ENCODE results near the gene AWAT2. TPM values are rescaled to one million over a fixed set of nuclear protein-coding genes. Genes with fewer than 3 reads are reported as not detected.

The AWAT2 gene
- total RNA-seq (2014; rRNA removed; shearing (Covaris generic)) = not detected in 2 replicates
- polyA plus RNA-seq (2016; fragmentation: Nextera tagmentation; extraction: Ambion mirVana) = not detected in 2 replicates

- in situ Hi-C loops (cut with MboI) = no loop called here
- no peaks in the 10 kb centered on the region for H3F3A ChIP-seq (ENCODE audit: insufficient read depth)
- H3K4me3 ChIP-seq = no peak within 1 kb of the TSS
- no peaks in the 10 kb centered on the region for H3K9me2 ChIP-seq (ENCODE audit: insufficient read depth)
- no peaks in the 10 kb centered on the region for H3K36me3 ChIP-seq (ENCODE audit: low read depth)
- no peaks in the 10 kb centered on the region for H3K79me2 ChIP-seq (ENCODE audit: insufficient read depth)
- no peak within 1 kb of the TSS for H3K27ac ChIP-seq
- no peak for TF ChIP-seq EZH2phosphoT487 (IDR thresholded peaks at IDR 0.05; ENCODE audit: insufficient read depth, low read depth)
- no peak for TF ChIP-seq EZH2 (IDR thresholded peaks at IDR 0.05; ENCODE audit: insufficient read depth, poor library complexity, severe bottlenecking)
- H3K9me3 ChIP-seq (ENCODE audit: low read depth) = no peaks in the 10 kb centered on the region
- H3K4me2 ChIP-seq (ENCODE audit: unreplicated experiment) = no peak within 1 kb of the TSS
- no peak for DNase-seq
- H3K4me1 ChIP-seq (ENCODE audit: insufficient read depth) = peaks cover 9% of the 10 kb centered on the region
- H3K27me3 ChIP-seq (replicated peaks; ENCODE audit: insufficient read depth) = no peaks in the 10 kb centered on the region
- no peaks in the 10 kb centered on the region for H4K20me1 ChIP-seq (ENCODE audit: insufficient read depth)
- H3K9ac ChIP-seq = no peak within 1 kb of the TSS
- no peak within 1 kb of the TSS for H2AFZ ChIP-seq
- WGBS, 2 experiments (ENCODE audit: low coverage in 1 of 2, low lambda C conversion rate in 2 of 2, missing lambda C conversion rate in 2 of 2) = 89% methylated on average over 4 of the region's 4 CpGs
These were observed at the start of gene AWAT2 for GRCh38 chrX:70049925-70050324. Gene AWAT2 (minus strand): TSS chrX:70049938. CDS start chrX:70049932, 6 bp downstream.

DNA sequence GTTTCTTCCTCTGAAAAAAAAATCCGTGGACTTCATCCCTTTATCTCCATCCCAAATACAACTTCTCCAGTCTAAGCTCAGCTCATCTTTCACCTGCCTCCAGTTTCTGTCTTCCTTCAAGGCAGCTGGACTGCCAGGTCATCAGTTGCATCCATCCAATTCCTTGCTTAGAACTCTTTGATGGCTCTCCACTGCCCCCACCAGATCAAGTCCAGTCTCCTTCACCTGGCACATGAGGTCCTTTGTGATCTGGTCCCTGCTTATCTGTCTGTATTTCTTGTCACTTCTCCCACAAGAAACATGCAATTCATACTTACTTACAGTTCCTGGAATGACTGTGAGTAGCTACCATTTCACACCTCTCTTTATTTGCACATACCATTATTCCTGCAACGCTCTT is 46.3 kb upstream of the AWAT2 start:
- peak; percentile 16 for DNase-seq
- in situ Hi-C loops (cut with MboI) = loop anchor here (10.0 to 25.0 kb wide), 2 partner anchors 61 to 559 kb away; no protein-coding TSS in a partner anchor
- no peaks in the 10 kb centered on the region for H3K27me3 ChIP-seq (replicated peaks; ENCODE audit: insufficient read depth)
- H4K20me1 ChIP-seq (ENCODE audit: insufficient read depth) = no peaks in the 10 kb centered on the region
- no peaks in the 10 kb centered on the region for H3K36me3 ChIP-seq (ENCODE audit: low read depth)
- H3K4me2 ChIP-seq (ENCODE audit: unreplicated experiment) = no peak overlapping the region
- 66 to 72% methylated on average over 2 of the region's 2 CpGs for WGBS, 2 experiments (ENCODE audit: low coverage in 1 of 2, low lambda C conversion rate in 2 of 2, missing lambda C conversion rate in 2 of 2)
- no peak overlapping the region for H3K4me3 ChIP-seq
- H3K79me2 ChIP-seq (ENCODE audit: insufficient read depth) = no peaks in the 10 kb centered on the region
- H3K9me3 ChIP-seq (ENCODE audit: low read depth) = no peaks in the 10 kb centered on the region
- no peaks in the 10 kb centered on the region for H3F3A ChIP-seq (ENCODE audit: insufficient read depth)
- no peaks in the 10 kb centered on the region for H3K4me1 ChIP-seq (ENCODE audit: insufficient read depth)
- H3K9ac ChIP-seq = no peak overlapping the region
- TF ChIP-seq EZH2 (IDR thresholded peaks at IDR 0.05; ENCODE audit: insufficient read depth, poor library complexity, severe bottlenecking) = no peak
- no peak for TF ChIP-seq EZH2phosphoT487 (IDR thresholded peaks at IDR 0.05; ENCODE audit: insufficient read depth, low read depth)
- H3K9me2 ChIP-seq (ENCODE audit: insufficient read depth) = no peaks in the 10 kb centered on the region
- H2AFZ ChIP-seq = no peak overlapping the region
- H3K27ac ChIP-seq = no peak overlapping the region

GRCh38 chrX:70092247-70092646 is 42.5 kb upstream of the AWAT2 start:
- H3K79me2 ChIP-seq (ENCODE audit: insufficient read depth) = no peaks in the 10 kb centered on the region
- H3K9me2 ChIP-seq (ENCODE audit: insufficient read depth) = no peaks in the 10 kb centered on the region
- TF ChIP-seq EZH2phosphoT487 (IDR thresholded peaks at IDR 0.05; ENCODE audit: insufficient read depth, low read depth) (no peak), EZH2 (IDR thresholded peaks at IDR 0.05; ENCODE audit: insufficient read depth, poor library complexity, severe bottlenecking) (no peak)
- no peak overlapping the region for H3K27ac ChIP-seq
- H3F3A ChIP-seq (ENCODE audit: insufficient read depth) = peaks cover 7% of the 10 kb centered on the region; the same call in 1 of the 2 replicates
- no peaks in the 10 kb centered on the region for H4K20me1 ChIP-seq (ENCODE audit: insufficient read depth)
- no peaks in the 10 kb centered on the region for H3K27me3 ChIP-seq (replicated peaks; ENCODE audit: insufficient read depth)
- in situ Hi-C loops (cut with MboI) = loop anchor here (10.0 to 25.0 kb wide), 2 partner anchors 57 to 555 kb away; no protein-coding TSS in a partner anchor
- H3K4me2 ChIP-seq (ENCODE audit: unreplicated experiment) = no peak overlapping the region
- H2AFZ ChIP-seq = no peak overlapping the region
- no peak overlapping the region for H3K9ac ChIP-seq
- no peak overlapping the region for H3K4me3 ChIP-seq
- H3K9me3 ChIP-seq (ENCODE audit: low read depth) = no peaks in the 10 kb centered on the region
- H3K36me3 ChIP-seq (ENCODE audit: low read depth) = no peaks in the 10 kb centered on the region
- peaks cover 22% of the 10 kb centered on the region for H3K4me1 ChIP-seq (ENCODE audit: insufficient read depth)
- WGBS, 2 experiments (ENCODE audit: low coverage in 1 of 2, low lambda C conversion rate in 2 of 2, missing lambda C conversion rate in 2 of 2) = 91 to 93% methylated on average over 3 to 4 of the region's 4 CpGs
- no peak for DNase-seq

DNA sequence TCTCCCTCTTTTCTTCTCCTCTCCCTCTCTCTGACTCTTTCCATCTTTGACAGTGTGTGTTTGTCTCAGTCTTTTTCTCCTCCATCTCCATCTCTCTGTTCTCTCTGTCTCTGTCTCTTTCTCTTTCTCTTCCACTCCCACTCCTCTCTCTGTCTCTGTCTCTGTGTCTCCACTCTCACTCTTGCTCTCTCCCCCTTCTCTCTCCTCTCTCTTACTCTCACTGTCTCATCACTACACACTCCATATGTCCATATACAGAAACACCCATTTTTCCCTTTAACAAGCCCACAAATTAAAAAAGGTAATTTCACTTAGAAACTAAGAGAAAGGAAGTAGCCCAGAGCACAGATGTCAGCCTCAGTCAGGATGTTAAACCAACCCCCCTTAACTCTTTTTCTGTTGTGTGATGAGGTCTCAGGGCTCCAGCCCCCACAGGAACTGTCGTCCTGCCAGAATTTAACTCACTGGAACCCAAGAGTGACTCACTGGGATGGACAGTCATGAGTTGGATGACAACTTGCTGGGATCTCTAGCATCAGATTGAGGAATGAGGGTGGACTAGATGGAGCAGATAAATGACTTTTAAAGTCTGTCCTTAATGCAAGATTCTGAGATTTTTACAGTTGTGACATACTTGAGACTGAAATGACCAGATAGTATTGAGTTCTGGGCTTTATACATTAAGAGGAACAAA is 40.0 kb upstream of the AWAT2 start:
- H3K27ac ChIP-seq = peak overlapping the region; percentile 30
- in situ Hi-C loops (cut with MboI) = loop anchor here (10.0 to 25.0 kb wide), 2 partner anchors 55 to 552 kb away; no protein-coding TSS in a partner anchor
- peaks cover 7% of the 10 kb centered on the region; the same call in 1 of the 2 replicates for H3F3A ChIP-seq (ENCODE audit: insufficient read depth)
- H3K36me3 ChIP-seq (ENCODE audit: low read depth) = no peaks in the 10 kb centered on the region
- WGBS, 2 experiments (ENCODE audit: low coverage in 1 of 2, low lambda C conversion rate in 2 of 2, missing lambda C conversion rate in 2 of 2) = 0% methylated on average over 1 of the region's 1 CpG
- no peak overlapping the region for H3K4me3 ChIP-seq
- H3K9ac ChIP-seq = no peak overlapping the region
- no peaks in the 10 kb centered on the region for H3K9me3 ChIP-seq (ENCODE audit: low read depth)
- no peaks in the 10 kb centered on the region for H3K79me2 ChIP-seq (ENCODE audit: insufficient read depth)
- peak; percentile 69 for DNase-seq
- no peaks in the 10 kb centered on the region for H4K20me1 ChIP-seq (ENCODE audit: insufficient read depth)
- H3K4me2 ChIP-seq (ENCODE audit: unreplicated experiment) = no peak overlapping the region
- no peak for TF ChIP-seq EZH2phosphoT487 (IDR thresholded peaks at IDR 0.05; ENCODE audit: insufficient read depth, low read depth)
- H2AFZ ChIP-seq = no peak overlapping the region; the same call in 1 of the 2 replicates
- H3K4me1 ChIP-seq (ENCODE audit: insufficient read depth) = peaks cover 22% of the 10 kb centered on the region
- no peaks in the 10 kb centered on the region for H3K27me3 ChIP-seq (replicated peaks; ENCODE audit: insufficient read depth)
- H3K9me2 ChIP-seq (ENCODE audit: insufficient read depth) = no peaks in the 10 kb centered on the region
